ENCODE measurements around the gene ZNF668. TPM values are rescaled to one million over a fixed set of nuclear protein-coding genes. Genes with fewer than 3 reads are reported as not detected.

Gene ZNF668
- total and polyA plus RNA-seq, 2 of the 13 experiments (the other 11 are each of a cell fraction or from before 2014, with no cell fraction given): 3.8 to 9.8 TPM

- TF ChIP-seq ZNF17 (CRISPR knock-in tag; IDR thresholded peaks at IDR 0.05): no peak
- TF ChIP-seq BCLAF1 (IDR thresholded peaks at IDR 0.05): no peak
- TF ChIP-seq ARID2 (CRISPR knock-in tag; IDR thresholded peaks at IDR 0.05; ENCODE audit: borderline replicate concordance): 0 out of 2 replicates have a peak, but pooled peaks have one; percentile 88
- 0 out of 2 replicates have a peak, but pooled peaks have one; percentile 36 for TF ChIP-seq TEF (CRISPR knock-in tag; IDR thresholded peaks at IDR 0.05)
- peak; percentile 65 for TF ChIP-seq SP5 (CRISPR knock-in tag; IDR thresholded peaks at IDR 0.05; ENCODE audit: borderline replicate concordance, low read depth)
- peak; percentile 60 for TF ChIP-seq KMT2A (CRISPR knock-in tag; IDR thresholded peaks at IDR 0.05)
- TF ChIP-seq YEATS4 (CRISPR knock-in tag; IDR thresholded peaks at IDR 0.05; ENCODE audit: borderline replicate concordance): peak; percentile 87
- TF ChIP-seq DR1 (CRISPR knock-in tag; IDR thresholded peaks at IDR 0.05): no peak
- peak; percentile 82; the same call in 1 of the 2 replicates for TF ChIP-seq NFKBIZ (CRISPR knock-in tag; IDR thresholded peaks at IDR 0.05)
- peak; percentile 78 for TF ChIP-seq NKX3-1 (CRISPR knock-in tag; IDR thresholded peaks at IDR 0.05)
- TF ChIP-seq ZKSCAN1 (IDR thresholded peaks at IDR 0.05; ENCODE audit: low read length): no peak
- no peak for TF ChIP-seq ZNF281 (CRISPR knock-in tag; IDR thresholded peaks at IDR 0.05; ENCODE audit: borderline replicate concordance)
- no peak for TF ChIP-seq GPBP1L1 (CRISPR knock-in tag; IDR thresholded peaks at IDR 0.05)
- 0 out of 2 replicates have a peak, but pooled peaks have one; percentile 30 for TF ChIP-seq FIP1L1 (IDR thresholded peaks at IDR 0.05; ENCODE audit: borderline replicate concordance, insufficient read depth, low read depth, low read length)
- TF ChIP-seq ESRRA (CRISPR knock-in tag; IDR thresholded peaks at IDR 0.05; ENCODE audit: low read depth): peak; percentile 79
- no peak for TF ChIP-seq ZNF678 (CRISPR knock-in tag; IDR thresholded peaks at IDR 0.05)
- TF ChIP-seq ZNF557 (CRISPR knock-in tag; IDR thresholded peaks at IDR 0.05): peak; percentile 12; the same call in 1 of the 2 replicates
- no peak for TF ChIP-seq ZNF484 (CRISPR knock-in tag; IDR thresholded peaks at IDR 0.05; ENCODE audit: borderline replicate concordance, low read depth)
- TF ChIP-seq ZNF672 (CRISPR knock-in tag; IDR thresholded peaks at IDR 0.05): no peak; the same call in 1 of the 2 replicates
- 0 out of 2 replicates have a peak, but pooled peaks have one; percentile 85 for TF ChIP-seq ZSCAN21 (CRISPR knock-in tag; IDR thresholded peaks at IDR 0.05; ENCODE audit: borderline replicate concordance)
- peak; percentile 75 for TF ChIP-seq ATF7 (IDR thresholded peaks at IDR 0.05)
- TF ChIP-seq ATF7 (CRISPR knock-in tag; IDR thresholded peaks at IDR 0.05): peak; percentile 85
These were observed 41.0 kb downstream of the ZNF668 start, which contains the start of gene STX4 (continued) for GRCh38 chr16:31032736-31033708.

All from HepG2 (cell line).